Esophagus squamous epithelium (tissue), 5 donors: Measurements from ENCODE around the gene ELN. TPM values are rescaled to one million over a fixed set of nuclear protein-coding genes. Genes with fewer than 3 reads are reported as not detected.

ENCODE experiments used
- DNase-seq: peaks from one replicate; lab custom pipeline; 2025; lab: John Stamatoyannopoulos, UW
- H3K27ac ChIP-seq, 4 donors: fragments of 200-600 bp; sonication (generic); one replicate each; pipeline ENCODE4 v1.5.1; 2016 to 2019; ENCODE audit warnings: mild to moderate bottlenecking in 1 of 4
- H3K27me3 ChIP-seq, 4 donors: fragments of 200-600 bp; sonication (generic); 1 replicate in 3 of 4; 2 replicates in 1 of 4; pipeline versions ENCODE4 v1.5.1 to v1.6.0; 2017 to 2021; ENCODE audit warnings: antibody characterized with exemption in 1 of 4
- H3K36me3 ChIP-seq, 3 donors: fragments of 200-600 bp; sonication (generic); one replicate each; pipeline ENCODE4 v1.5.1; 2016 to 2019
- H3K4me1 ChIP-seq, 3 donors: fragments of 200-600 bp; sonication (generic); one replicate each; pipeline ENCODE4 v1.5.1; 2017 to 2019
- H3K4me3 ChIP-seq, 4 donors: fragments of 200-600 bp; sonication (generic); 1 replicate in 3 of 4; 2 replicates in 1 of 4; pipeline ENCODE4 v1.5.1; 2016 to 2019; ENCODE audit warnings: mild to moderate bottlenecking in 2 of 4, moderate library complexity in 1 of 4
- H3K9me3 ChIP-seq, 3 donors: fragments of 200-600 bp; sonication (generic); one replicate each; pipeline ENCODE4 v1.5.1; 2016 to 2019
- POLR2A ChIP-seq, 4 donors: fragments of 450-650 bp; IDR thresholded peaks; one replicate each; pipeline ENCODE4 v1.6.1; 2017; ENCODE audit warnings: antibody characterized with exemption in 4 of 4, mild to moderate bottlenecking in 4 of 4, moderate library complexity in 3 of 4
- WGBS, 2 donors: methylation state at CpG; one replicate each; pipeline ENCODE4 v1.1.5; 2018; 5-methylcytosine and 5-hydroxymethylcytosine counted together
- intact Hi-C: fragments of 100-400 bp; cut with DNase I; formaldehyde crosslinking; loops from one replicate; pipeline ENCODE4 v1.15.0; 2022
- total RNA-seq, 4 donors: library from RNA; depleted of rRNA; stranded (reverse); fragments of >200 nt; gene quantifications; one replicate each; pipeline ENCODE4 v1.1.0, GENCODE V29; 2016
- TF ChIP-seq, protein P1 (sequence below), 6 experiments: fragments of 450-650 bp in 4 of 6; fragments of 200-600 bp in 2 of 6; sonication (generic) in 2 of 6; IDR thresholded peaks; one replicate each; pipeline ENCODE4 v1.5.1; 2016 to 2019; ENCODE audit warnings: antibody characterized with exemption in 6 of 6, mild to moderate bottlenecking in 4 of 6, moderate library complexity in 4 of 6
- donor health status: DM: yes; HTN: yes; CAD: no.

Gene ELN
- total RNA-seq, 4 donors from 2014 or later = 8.9 to 182 (median 20.3) TPM

GRCh38 chr7:73988197-73988596 lies 39.8 kb upstream of the ELN start:
- no peaks in the 10 kb centered on the region for H3K27me3 ChIP-seq
- no peaks in the 10 kb centered on the region for H3K9me3 ChIP-seq
- WGBS, 2 donors = 67 to 75% methylated on average over 6 to 9 of the region's 9 CpGs
- TF ChIP-seq POLR2A (IDR thresholded peaks at IDR 0.05) = no peak
- TF ChIP-seq, protein P1, sequence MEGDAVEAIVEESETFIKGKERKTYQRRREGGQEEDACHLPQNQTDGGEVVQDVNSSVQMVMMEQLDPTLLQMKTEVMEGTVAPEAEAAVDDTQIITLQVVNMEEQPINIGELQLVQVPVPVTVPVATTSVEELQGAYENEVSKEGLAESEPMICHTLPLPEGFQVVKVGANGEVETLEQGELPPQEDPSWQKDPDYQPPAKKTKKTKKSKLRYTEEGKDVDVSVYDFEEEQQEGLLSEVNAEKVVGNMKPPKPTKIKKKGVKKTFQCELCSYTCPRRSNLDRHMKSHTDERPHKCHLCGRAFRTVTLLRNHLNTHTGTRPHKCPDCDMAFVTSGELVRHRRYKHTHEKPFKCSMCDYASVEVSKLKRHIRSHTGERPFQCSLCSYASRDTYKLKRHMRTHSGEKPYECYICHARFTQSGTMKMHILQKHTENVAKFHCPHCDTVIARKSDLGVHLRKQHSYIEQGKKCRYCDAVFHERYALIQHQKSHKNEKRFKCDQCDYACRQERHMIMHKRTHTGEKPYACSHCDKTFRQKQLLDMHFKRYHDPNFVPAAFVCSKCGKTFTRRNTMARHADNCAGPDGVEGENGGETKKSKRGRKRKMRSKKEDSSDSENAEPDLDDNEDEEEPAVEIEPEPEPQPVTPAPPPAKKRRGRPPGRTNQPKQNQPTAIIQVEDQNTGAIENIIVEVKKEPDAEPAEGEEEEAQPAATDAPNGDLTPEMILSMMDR (IDR thresholded peaks at IDR 0.05) = no peak
- peaks cover 9 to 37% (median 27%) of the 10 kb centered on the region in 3 donors for H3K4me1 ChIP-seq
- intact Hi-C loops = no loop called here
- no peaks in the 10 kb centered on the region for H3K36me3 ChIP-seq
- no peak overlapping the region for H3K4me3 ChIP-seq
- peak overlapping the region in 2 of 4 donors; percentile 13 to 84 for H3K27ac ChIP-seq
- DNase-seq = no peak

- H3K4me3 ChIP-seq = no peak overlapping the region
- peak overlapping the region; percentile 54 to 90 (median 69) for H3K27ac ChIP-seq
- no peak for DNase-seq
- no peaks in the 10 kb centered on the region for H3K27me3 ChIP-seq
- TF ChIP-seq, protein P1 (IDR thresholded peaks at IDR 0.05) = no peak
- no peak for TF ChIP-seq POLR2A (IDR thresholded peaks at IDR 0.05)
- intact Hi-C loops = no loop called here
- H3K9me3 ChIP-seq = peaks cover 0 to 10% (median 9%) of the 10 kb centered on the region in 3 donors
- WGBS, 2 donors = 83 to 94% methylated on average over 4 to 7 of the region's 7 CpGs
- H3K36me3 ChIP-seq = no peaks in the 10 kb centered on the region
- peaks cover 4 to 28% (median 16%) of the 10 kb centered on the region in 3 donors for H3K4me1 ChIP-seq
Measured at GRCh38 chr7:73991522-73992100, 36.4 kb upstream of the ELN start.

GRCh38 chr7:73992101-73992562 lies 35.8 kb upstream of the ELN start:
- no peak for DNase-seq
- peak overlapping the region; percentile 54 to 90 (median 69) for H3K27ac ChIP-seq
- peaks cover 4 to 25% (median 13%) of the 10 kb centered on the region in 3 donors for H3K4me1 ChIP-seq
- no peaks in the 10 kb centered on the region for H3K36me3 ChIP-seq
- H3K27me3 ChIP-seq = peaks cover 0 to 3% (median 0%) of the 10 kb centered on the region in 4 donors
- no peak overlapping the region for H3K4me3 ChIP-seq
- intact Hi-C loops = no loop called here
- TF ChIP-seq POLR2A (IDR thresholded peaks at IDR 0.05) = no peak
- TF ChIP-seq, protein P1 (IDR thresholded peaks at IDR 0.05) = no peak
- 49 to 51% methylated on average over 7 to 10 of the region's 18 CpGs for WGBS, 2 donors
- peaks cover 0 to 10% (median 9%) of the 10 kb centered on the region in 3 donors for H3K9me3 ChIP-seq

DNA sequence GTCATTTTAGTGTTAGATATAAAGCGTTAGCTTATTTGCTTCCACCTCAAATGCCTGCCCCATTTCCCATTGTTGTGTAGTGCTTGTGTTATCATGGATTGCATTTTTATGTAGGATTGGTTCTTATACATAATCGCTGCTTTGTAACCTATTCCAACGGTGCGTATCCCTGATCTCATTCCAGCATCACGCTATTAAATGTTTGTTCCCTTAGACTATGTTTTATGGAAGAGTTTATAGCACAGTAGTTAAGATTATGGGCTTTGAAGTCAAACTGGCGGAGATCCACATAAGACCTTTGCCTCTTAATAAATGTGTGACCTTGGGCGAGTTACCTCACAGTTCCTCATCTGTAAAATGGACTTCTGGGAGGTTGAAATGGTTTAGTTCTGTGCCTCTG lies 34.0 kb upstream of the ELN start:
- Histone ChIP-seq H3K27me3 (peaks cover 0 to 10% (median 0%) of the 10 kb centered on the region in 4 donors), H3K9me3 (peaks cover 0 to 10% (median 9%) of the 10 kb centered on the region in 3 donors), H3K4me1 (peaks cover 4 to 26% (median 13%) of the 10 kb centered on the region in 3 donors), H3K27ac (no peak overlapping the region), H3K36me3 (no peaks in the 10 kb centered on the region), H3K4me3 (no peak overlapping the region)
- TF ChIP-seq POLR2A (IDR thresholded peaks at IDR 0.05) = no peak
- TF ChIP-seq, protein P1 (IDR thresholded peaks at IDR 0.05) = no peak
- intact Hi-C loops = no loop called here
- WGBS, 2 donors = 86 to 87% methylated on average over 7 of the region's 7 CpGs
- DNase-seq = no peak

- Histone ChIP-seq H3K27ac (peak overlapping the region in 3 of 4 donors; percentile 3 to 53 (median 6)), H3K27me3 (peaks cover 0 to 11% (median 0%) of the 10 kb centered on the region in 4 donors), H3K9me3 (peaks cover 0 to 10% (median 9%) of the 10 kb centered on the region in 3 donors), H3K4me1 (peaks cover 4 to 33% (median 19%) of the 10 kb centered on the region in 3 donors), H3K36me3 (no peaks in the 10 kb centered on the region), H3K4me3 (no peak overlapping the region)
- intact Hi-C loops = no loop called here
- DNase-seq = no peak
- TF ChIP-seq, protein P1 (IDR thresholded peaks at IDR 0.05) = no peak
- TF ChIP-seq POLR2A (IDR thresholded peaks at IDR 0.05) = no peak
Measured at GRCh38 chr7:73994761-73995160, 33.2 kb upstream of the ELN start.
